GM06990 (cell line): ENCODE data around the gene HESX1.

Experiments
- DNase-seq: peaks from one replicate; pipeline ENCODE4 v3.0.0-alpha.2; 2011; ENCODE audit not compliant: insufficient read length; ENCODE audit errors: extremely low read depth
- H3K27me3 ChIP-seq: replicated peaks from 2 replicates; pipeline ENCODE4 v1.6.0; 2011; ENCODE audit warnings: low read length; ENCODE audit not compliant: control insufficient read depth, insufficient read depth
- H3K36me3 ChIP-seq: 2 replicates; pipeline ENCODE4 v1.5.1; 2011; ENCODE audit warnings: low read length; ENCODE audit not compliant: control insufficient read depth, insufficient read depth
- H3K4me3 ChIP-seq: replicated peaks from 2 replicates; pipeline ENCODE4 v1.5.1; 2011; ENCODE audit warnings: low read depth, mild to moderate bottlenecking, control low read depth, low read length
- TF ChIP-seq, protein P1 (sequence below): IDR thresholded peaks from 2 replicates; pipeline ENCODE4 v1.5.1; 2011; ENCODE audit warnings: low read length, control low read depth, mild to moderate bottlenecking, inconsistent platforms; ENCODE audit not compliant: insufficient read depth, poor library complexity, severe bottlenecking

HESX1 gene

DNA sequence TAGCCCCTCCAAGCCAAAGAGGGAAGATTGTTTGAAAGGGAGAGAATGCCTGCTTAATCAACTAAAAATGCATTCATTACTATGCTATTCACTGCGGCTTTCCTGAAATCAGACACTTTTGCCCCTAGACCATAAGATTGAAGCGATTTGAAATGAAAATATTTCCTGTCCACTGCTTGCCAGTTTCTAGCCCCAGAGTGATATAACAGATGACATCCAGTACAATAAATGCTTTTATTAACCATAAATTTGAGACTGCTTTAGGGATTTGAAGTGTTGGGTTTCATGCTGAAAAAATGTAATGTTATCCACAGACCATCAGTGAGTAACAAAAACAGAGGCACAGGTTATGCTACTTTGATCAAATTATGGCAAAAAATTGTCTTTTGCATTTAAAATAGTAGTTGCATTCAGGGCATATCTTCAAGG, 48.7 kb downstream of the HESX1 start:
- 0 out of 2 replicates have a peak, but pooled peaks cover 2% of the 10 kb centered on the region for H3K27me3 ChIP-seq

DNA sequence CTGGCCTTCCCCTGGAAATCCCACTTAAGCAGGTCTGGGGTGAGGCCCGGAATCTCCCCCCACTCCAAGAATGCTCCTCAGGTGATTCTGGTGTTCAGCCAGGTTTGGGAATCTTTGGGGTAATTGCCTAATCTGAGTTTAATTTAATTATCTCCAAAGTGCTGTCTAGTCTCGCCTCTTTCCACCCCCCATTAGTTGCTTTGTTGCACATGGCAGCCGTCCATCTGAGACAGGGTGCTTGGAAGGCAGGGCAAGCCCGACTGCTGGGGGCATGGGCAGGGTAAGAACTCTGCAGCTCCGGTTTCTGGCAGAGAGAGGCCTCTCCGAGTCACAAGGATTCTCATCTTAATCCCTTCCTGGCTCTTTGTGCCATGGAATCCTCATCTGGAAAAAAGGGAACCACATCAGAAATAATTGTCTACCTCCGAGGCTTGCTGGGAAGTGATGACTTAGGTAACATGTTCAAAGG, 49.6 kb downstream of the HESX1 start:
- Histone ChIP-seq H3K4me3 (no peak overlapping the region), H3K27me3 (0 out of 2 replicates have a peak, but pooled peaks cover 2% of the 10 kb centered on the region), H3K36me3 (no peaks in the 10 kb centered on the region)
- DNase-seq, result no peak
- TF ChIP-seq, protein P1, sequence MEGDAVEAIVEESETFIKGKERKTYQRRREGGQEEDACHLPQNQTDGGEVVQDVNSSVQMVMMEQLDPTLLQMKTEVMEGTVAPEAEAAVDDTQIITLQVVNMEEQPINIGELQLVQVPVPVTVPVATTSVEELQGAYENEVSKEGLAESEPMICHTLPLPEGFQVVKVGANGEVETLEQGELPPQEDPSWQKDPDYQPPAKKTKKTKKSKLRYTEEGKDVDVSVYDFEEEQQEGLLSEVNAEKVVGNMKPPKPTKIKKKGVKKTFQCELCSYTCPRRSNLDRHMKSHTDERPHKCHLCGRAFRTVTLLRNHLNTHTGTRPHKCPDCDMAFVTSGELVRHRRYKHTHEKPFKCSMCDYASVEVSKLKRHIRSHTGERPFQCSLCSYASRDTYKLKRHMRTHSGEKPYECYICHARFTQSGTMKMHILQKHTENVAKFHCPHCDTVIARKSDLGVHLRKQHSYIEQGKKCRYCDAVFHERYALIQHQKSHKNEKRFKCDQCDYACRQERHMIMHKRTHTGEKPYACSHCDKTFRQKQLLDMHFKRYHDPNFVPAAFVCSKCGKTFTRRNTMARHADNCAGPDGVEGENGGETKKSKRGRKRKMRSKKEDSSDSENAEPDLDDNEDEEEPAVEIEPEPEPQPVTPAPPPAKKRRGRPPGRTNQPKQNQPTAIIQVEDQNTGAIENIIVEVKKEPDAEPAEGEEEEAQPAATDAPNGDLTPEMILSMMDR, result no peak

More for the DNA sequence above, 48.7 kb downstream of the HESX1 start:
- Histone ChIP-seq H3K36me3 (no peaks in the 10 kb centered on the region), H3K4me3 (no peak overlapping the region)
- no peak for DNase-seq
- TF ChIP-seq, protein P1, result no peak
